Immature natural killer cell (primary cell): ENCODE measurements around the gene FRMD5. TPM values are rescaled to one million over a fixed set of nuclear protein-coding genes. Genes with fewer than 3 reads are reported as not detected.

Experiments
- DNase-seq, 3 donors: peaks; one replicate each; pipeline ENCODE4 v3.0.0; 2022; ENCODE audit warnings: mixed read lengths in 1 of 3
- H3K27ac Mint-ChIP-seq, 6 donors: one replicate each; pipeline ENCODE4 v1.8.0; 2020; ENCODE audit warnings: mixed read lengths in 6 of 6, mild to moderate bottlenecking in 5 of 6, inconsistent platforms in 4 of 6, moderate library complexity in 3 of 6
- H3K27me3 Mint-ChIP-seq, 3 donors: one replicate each; pipeline ENCODE4 v1.8.0; 2020 to 2021; ENCODE audit warnings: low read depth in 3 of 3, mild to moderate bottlenecking in 3 of 3, mixed read lengths in 3 of 3, moderate library complexity in 3 of 3, inconsistent platforms in 1 of 3
- H3K36me3 Mint-ChIP-seq, 3 donors: one replicate each; pipeline ENCODE4 v1.8.0; 2020; ENCODE audit warnings: mixed read lengths in 3 of 3, inconsistent platforms in 2 of 3, mild to moderate bottlenecking in 2 of 3
- H3K4me1 Mint-ChIP-seq, 2 donors: one replicate each; pipeline ENCODE4 v1.8.0; 2020; ENCODE audit warnings: inconsistent platforms in 2 of 2, mild to moderate bottlenecking in 2 of 2, mixed read lengths in 2 of 2, moderate library complexity in 1 of 2
- H3K4me3 Mint-ChIP-seq, 5 donors: one replicate each; pipeline ENCODE4 v1.8.0; 2020; ENCODE audit warnings: mild to moderate bottlenecking in 5 of 5, mixed read lengths in 5 of 5, inconsistent platforms in 3 of 5, moderate library complexity in 3 of 5
- H3K9me3 Mint-ChIP-seq, 6 donors: one replicate each; pipeline ENCODE4 v1.8.0; 2020; ENCODE audit warnings: mild to moderate bottlenecking in 6 of 6, mixed read lengths in 6 of 6, inconsistent platforms in 4 of 6, moderate library complexity in 3 of 6
- polyA plus RNA-seq, 3 donors: library from polyadenylated mRNA; unstranded; fragments of 300-500 nt; fragmentation: Illumina TruSeq; gene quantifications; one replicate each; pipeline ENCODE4 v1.2.3, GENCODE V29; 2021

Gene FRMD5
- polyA plus RNA-seq, 3 donors from 2014 or later: 0.08 to 0.75 (median 0.21) TPM

DNA sequence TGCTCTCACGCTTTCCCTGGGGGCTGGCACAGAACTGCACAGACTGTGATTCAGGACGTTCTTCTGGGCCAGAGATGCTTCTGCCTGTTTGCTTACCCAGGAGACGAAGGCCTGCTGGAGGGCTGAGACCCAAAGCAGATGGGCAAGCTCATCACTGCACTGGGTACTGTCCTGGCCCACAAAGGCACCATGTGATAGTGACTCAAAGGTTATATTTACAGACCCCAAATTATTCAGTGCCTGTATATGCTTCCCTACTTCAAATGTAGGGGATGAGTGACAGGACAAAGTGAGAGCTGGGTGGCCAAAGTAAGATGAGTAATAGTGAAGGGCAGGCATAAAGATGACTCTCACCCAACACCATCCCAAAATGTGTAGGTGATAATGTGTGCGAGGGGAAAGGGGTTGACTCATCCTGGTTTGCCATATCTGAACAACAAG is 240.9 kb downstream of the FRMD5 start:
- Mint-ChIP-seq H3K9me3 (no peaks in the 10 kb centered on the region), H3K4me1 (no peaks in the 10 kb centered on the region), H3K27me3 (peaks cover 1 to 9% (median 2%) of the 10 kb centered on the region in 3 donors), H3K36me3 (no peaks in the 10 kb centered on the region), H3K4me3 (no peak overlapping the region), H3K27ac (no peak overlapping the region)
- no peak for DNase-seq

DNA sequence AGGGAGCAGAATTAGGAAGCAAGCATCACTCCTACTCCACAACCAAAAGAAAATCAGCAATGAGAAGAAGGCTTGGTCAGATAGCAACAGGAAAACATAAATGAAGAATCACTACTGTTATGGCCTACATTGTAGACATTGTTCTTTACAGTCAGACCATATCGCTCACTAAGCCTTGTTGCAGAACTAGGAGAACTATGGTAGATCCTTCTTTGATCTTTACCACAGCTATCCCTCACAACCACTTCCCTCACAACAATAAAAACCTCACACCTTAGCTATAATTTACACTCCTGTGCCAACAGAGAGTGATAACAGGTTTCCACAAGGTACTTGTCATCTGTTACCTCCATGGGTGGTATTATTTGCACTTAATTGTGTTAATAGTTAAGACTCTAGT is 241.7 kb downstream of the FRMD5 start:
- Mint-ChIP-seq H3K9me3 (no peaks in the 10 kb centered on the region), H3K27me3 (peaks cover 1 to 9% (median 2%) of the 10 kb centered on the region in 3 donors), H3K36me3 (no peaks in the 10 kb centered on the region), H3K4me1 (no peaks in the 10 kb centered on the region), H3K4me3 (no peak overlapping the region), H3K27ac (no peak overlapping the region)
- DNase-seq: no peak

DNA sequence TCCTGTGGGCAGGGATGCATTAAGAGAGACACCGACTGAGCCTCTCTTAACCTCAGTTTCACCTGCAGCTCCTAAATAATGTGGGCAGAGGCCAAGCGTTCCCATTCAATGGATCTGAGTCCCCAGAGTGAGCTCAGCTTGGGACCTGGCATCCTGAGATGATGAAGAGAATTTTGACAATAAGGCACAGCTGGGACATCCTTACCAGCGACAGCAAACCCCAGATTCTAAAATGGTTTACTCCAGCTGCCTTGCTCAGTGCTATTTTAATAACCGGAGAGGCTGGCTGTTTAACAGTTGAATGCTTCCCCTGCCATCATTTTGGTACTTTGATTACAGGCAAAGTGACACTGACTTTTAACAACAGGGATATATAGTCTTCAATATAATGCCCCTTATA is 244.5 kb downstream of the FRMD5 start:
- Mint-ChIP-seq H3K4me1 (no peaks in the 10 kb centered on the region), H3K27ac (no peak overlapping the region), H3K4me3 (no peak overlapping the region), H3K27me3 (peaks cover 2 to 13% (median 3%) of the 10 kb centered on the region in 3 donors), H3K36me3 (no peaks in the 10 kb centered on the region), H3K9me3 (no peaks in the 10 kb centered on the region)
- DNase-seq: no peak

DNA sequence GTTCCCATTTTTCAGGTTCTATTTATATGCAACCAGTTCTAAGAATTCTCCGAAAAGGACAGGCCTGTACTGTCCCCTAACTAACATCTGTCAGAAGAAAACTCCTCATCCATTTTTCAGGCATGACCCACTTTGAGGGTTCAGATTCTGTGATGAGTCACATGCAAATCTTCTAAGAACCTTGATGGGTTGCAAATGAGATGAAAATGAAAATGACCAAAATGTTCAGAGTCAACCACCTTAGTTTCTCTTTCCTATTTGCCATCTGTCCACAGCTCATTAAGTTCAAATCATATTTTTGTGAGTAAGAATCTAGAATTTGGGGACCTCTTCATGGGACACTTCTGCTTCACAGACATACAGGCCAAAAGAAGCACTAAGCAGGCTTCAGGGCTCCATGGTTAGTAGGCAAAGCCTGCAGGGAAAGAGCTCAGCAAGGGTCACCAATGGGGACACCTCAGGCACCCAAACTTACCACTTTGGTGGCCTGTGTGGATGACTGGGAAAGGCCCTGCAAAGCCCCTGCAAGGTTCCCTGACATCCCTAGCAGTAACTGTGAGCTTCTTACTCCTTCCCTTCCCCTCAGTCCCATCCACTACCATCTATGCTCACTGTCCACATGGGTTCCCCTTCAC is 246.3 kb downstream of the FRMD5 start:
- peaks cover 2 to 15% (median 3%) of the 10 kb centered on the region in 3 donors for H3K27me3 Mint-ChIP-seq
- H3K36me3 Mint-ChIP-seq: no peaks in the 10 kb centered on the region
- no peak for DNase-seq
- no peaks in the 10 kb centered on the region for H3K9me3 Mint-ChIP-seq
- no peak overlapping the region for H3K27ac Mint-ChIP-seq
- H3K4me1 Mint-ChIP-seq: no peaks in the 10 kb centered on the region
- no peak overlapping the region for H3K4me3 Mint-ChIP-seq

DNA sequence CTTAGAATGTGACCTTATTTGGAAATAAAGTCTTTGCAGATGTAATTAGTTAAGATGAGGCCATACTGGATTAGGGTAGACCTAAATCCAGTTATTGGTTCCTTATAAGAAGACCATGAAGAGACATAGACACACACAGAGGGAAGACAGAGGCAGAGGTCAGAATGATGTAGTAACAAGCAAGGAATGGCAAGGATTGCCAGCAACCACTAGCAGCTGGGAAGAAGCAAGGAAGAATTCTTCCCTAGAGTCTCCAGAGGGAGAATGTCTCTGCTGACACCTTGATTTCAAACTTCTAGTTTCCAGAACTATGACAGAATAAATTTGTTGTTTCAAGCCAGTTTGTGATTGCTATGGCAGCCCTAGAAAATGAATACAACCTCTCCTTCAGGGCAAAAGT is 251.6 kb downstream of the FRMD5 start:
- no peak for DNase-seq
- no peaks in the 10 kb centered on the region for H3K4me1 Mint-ChIP-seq
- peaks cover 0 to 10% (median 2%) of the 10 kb centered on the region in 3 donors for H3K27me3 Mint-ChIP-seq
- H3K36me3 Mint-ChIP-seq: no peaks in the 10 kb centered on the region
- no peak overlapping the region for H3K27ac Mint-ChIP-seq
- no peak overlapping the region for H3K4me3 Mint-ChIP-seq
- peaks cover 0 to 1% (median 0%) of the 10 kb centered on the region in 6 donors for H3K9me3 Mint-ChIP-seq

GRCh38 chr15:43942194-43942593 is 252.9 kb downstream of the FRMD5 start:
- no peak for DNase-seq
- H3K9me3 Mint-ChIP-seq: peaks cover 0 to 1% (median 0%) of the 10 kb centered on the region in 6 donors
- no peak overlapping the region for H3K27ac Mint-ChIP-seq
- no peaks in the 10 kb centered on the region for H3K36me3 Mint-ChIP-seq
- H3K4me1 Mint-ChIP-seq: no peaks in the 10 kb centered on the region
- H3K27me3 Mint-ChIP-seq: peaks cover 2 to 10% (median 3%) of the 10 kb centered on the region in 3 donors
- no peak overlapping the region for H3K4me3 Mint-ChIP-seq

GRCh38 chr15:43941555-43941954 is 253.5 kb downstream of the FRMD5 start:
- no peak for DNase-seq
- H3K27ac Mint-ChIP-seq: no peak overlapping the region
- H3K36me3 Mint-ChIP-seq: no peaks in the 10 kb centered on the region
- peaks cover 2 to 11% (median 3%) of the 10 kb centered on the region in 3 donors for H3K27me3 Mint-ChIP-seq
- H3K9me3 Mint-ChIP-seq: peaks cover 0 to 1% (median 0%) of the 10 kb centered on the region in 6 donors
- no peaks in the 10 kb centered on the region for H3K4me1 Mint-ChIP-seq
- H3K4me3 Mint-ChIP-seq: no peak overlapping the region

DNA sequence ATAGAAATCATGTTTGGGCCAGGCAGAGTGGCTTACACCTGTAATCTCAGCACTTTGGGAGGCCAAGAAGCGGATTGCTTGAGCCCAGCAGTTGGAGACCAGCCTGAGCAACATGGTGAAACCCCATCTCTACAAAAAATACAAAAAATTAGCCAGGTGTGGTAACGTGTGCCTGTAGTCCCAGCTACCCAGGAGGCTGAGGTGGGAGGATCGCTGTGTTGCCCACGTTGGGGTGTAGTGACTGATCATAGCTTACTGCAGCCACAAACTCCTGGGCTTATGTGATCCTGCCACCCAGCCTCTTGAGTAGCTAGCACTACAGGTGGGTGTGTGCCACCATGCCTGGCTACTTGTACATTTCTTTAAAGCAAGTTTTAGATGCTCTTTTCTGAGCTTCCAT is 254.0 kb downstream of the FRMD5 start:
- DNase-seq: no peak
- no peak overlapping the region for H3K27ac Mint-ChIP-seq
- H3K27me3 Mint-ChIP-seq: peaks cover 2 to 8% (median 3%) of the 10 kb centered on the region in 3 donors
- H3K36me3 Mint-ChIP-seq: no peaks in the 10 kb centered on the region
- H3K4me3 Mint-ChIP-seq: no peak overlapping the region
- peaks cover 0 to 1% (median 0%) of the 10 kb centered on the region in 6 donors for H3K9me3 Mint-ChIP-seq
- H3K4me1 Mint-ChIP-seq: no peaks in the 10 kb centered on the region

DNA sequence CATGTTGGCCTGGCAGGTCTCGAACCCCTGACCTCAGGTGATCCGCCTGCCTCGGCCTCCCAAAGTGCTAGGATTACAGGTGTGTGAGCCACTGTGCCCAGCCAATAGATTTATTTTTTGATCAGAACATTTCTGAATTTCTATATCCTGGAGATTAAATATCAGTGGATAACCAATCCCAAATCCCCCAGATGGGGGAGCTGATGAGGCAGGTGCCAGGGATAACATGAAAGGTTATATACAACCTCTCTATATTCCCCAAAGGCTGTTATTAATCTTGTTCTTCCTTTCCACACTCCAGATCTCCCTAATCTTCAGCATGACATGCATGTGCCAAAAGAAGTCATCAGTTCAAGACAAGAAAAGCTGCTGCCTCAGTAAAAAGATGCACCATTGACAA is 256.0 kb downstream of the FRMD5 start:
- H3K27me3 Mint-ChIP-seq: peaks cover 3 to 9% (median 6%) of the 10 kb centered on the region in 3 donors
- no peak overlapping the region for H3K4me3 Mint-ChIP-seq
- DNase-seq: no peak
- no peaks in the 10 kb centered on the region for H3K4me1 Mint-ChIP-seq
- H3K9me3 Mint-ChIP-seq: peaks cover 0 to 1% (median 0%) of the 10 kb centered on the region in 6 donors
- no peaks in the 10 kb centered on the region for H3K36me3 Mint-ChIP-seq
- no peak overlapping the region for H3K27ac Mint-ChIP-seq

GRCh38 chr15:43934480-43934879 is 260.6 kb downstream of the FRMD5 start:
- Mint-ChIP-seq H3K4me3 (no peak overlapping the region), H3K9me3 (no peaks in the 10 kb centered on the region), H3K27ac (no peak overlapping the region), H3K4me1 (no peaks in the 10 kb centered on the region), H3K36me3 (no peaks in the 10 kb centered on the region), H3K27me3 (peaks cover 3 to 9% (median 6%) of the 10 kb centered on the region in 3 donors)
- DNase-seq: no peak

DNA sequence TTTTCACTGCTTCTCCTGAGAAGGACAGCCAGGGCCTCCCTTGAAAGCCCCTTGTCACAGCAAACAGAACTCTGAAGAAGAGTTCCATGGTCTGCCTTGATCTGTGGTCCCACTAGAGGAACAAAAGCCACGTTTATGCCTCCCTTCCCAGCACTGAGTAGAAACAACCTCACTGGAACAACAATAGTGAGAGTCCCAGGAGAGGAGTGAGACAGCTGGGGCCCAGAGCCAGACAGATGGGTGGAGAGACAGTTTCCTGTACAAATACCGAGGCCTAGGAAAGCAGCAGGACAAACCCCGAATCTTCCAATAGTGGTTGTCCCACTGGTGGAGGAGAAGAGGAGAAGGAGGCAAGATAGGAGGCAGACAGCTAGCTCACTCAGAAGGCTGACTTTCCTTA is 262.2 kb downstream of the FRMD5 start:
- H3K4me3 Mint-ChIP-seq: no peak overlapping the region
- no peak overlapping the region for H3K27ac Mint-ChIP-seq
- H3K36me3 Mint-ChIP-seq: no peaks in the 10 kb centered on the region
- no peak for DNase-seq
- no peaks in the 10 kb centered on the region for H3K9me3 Mint-ChIP-seq
- H3K27me3 Mint-ChIP-seq: peaks cover 2 to 7% (median 7%) of the 10 kb centered on the region in 3 donors
- no peaks in the 10 kb centered on the region for H3K4me1 Mint-ChIP-seq

DNA sequence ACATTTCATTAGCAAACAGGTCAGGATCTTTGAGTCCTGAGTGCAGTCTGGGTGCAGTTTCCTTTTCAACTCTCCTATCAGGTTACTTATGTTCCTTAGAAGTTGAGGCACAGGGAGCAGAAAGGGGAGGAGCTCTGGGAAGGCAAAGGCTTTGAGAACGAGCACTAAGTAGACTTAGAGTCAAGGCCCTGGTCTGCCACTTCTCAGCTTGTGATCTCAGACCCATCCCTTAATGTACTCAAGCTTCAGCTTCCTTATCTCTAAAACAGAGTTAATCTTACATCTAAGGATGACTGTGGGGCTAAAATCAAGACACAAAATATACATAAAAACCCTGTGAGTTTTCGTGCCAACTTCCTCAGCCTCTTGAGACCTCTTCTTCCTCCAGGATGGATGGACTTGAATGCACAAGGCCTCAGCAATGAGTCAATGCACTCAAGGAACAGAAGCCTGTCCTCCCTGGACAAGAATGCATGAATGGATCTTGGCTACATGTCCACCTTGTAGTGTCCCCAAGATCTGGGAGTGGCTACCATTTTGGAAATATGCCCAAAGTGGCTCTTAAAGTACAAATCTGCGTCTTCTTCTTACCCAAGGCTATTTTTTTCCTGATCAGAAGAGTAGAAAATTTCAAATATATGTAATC is 263.2 kb downstream of the FRMD5 start:
- Mint-ChIP-seq H3K9me3 (no peaks in the 10 kb centered on the region), H3K27ac (no peak overlapping the region), H3K27me3 (peaks cover 4 to 7% (median 6%) of the 10 kb centered on the region in 3 donors), H3K4me1 (no peaks in the 10 kb centered on the region), H3K4me3 (no peak overlapping the region), H3K36me3 (no peaks in the 10 kb centered on the region)
- no peak for DNase-seq

DNA sequence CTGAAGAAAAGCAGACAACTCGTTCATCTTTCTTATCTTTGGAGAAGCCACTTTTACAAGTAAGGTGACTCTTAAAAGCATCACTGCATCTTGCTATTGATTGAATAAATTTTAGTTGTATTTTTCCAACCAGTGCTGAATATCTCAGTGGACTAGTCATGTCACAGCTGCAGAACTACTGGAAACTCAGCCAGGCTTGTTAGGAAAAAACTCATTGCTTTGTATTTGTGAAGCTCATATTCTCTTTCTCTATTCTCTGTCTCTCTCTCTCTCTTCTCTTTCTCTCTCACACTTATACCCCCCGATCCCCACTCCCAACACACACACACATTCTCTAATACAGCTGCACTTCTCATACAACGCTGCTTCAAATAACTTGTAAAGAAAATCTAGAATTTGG is 264.0 kb downstream of the FRMD5 start:
- Mint-ChIP-seq H3K4me3 (no peak overlapping the region), H3K27ac (no peak overlapping the region)
- no peak for DNase-seq

DNA sequence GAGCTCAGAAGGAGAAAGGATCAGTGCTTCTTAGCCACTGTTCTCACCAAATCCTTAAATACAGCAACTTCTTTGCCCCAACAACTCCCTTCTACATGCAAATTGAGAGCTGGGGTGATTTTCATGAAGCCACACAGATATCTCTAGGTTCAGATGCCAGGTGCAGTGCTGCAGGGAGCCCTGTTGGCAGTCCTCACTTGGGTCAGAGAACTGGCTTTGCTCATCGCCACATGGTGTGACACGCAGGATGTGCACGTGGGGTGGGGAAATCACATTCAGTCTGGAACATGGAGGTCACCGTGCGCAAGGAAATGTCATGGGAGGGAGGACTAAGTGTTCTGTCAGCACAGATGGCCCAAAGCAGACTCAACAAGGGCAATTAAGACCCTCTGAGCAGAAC is 264.5 kb downstream of the FRMD5 start:
- Mint-ChIP-seq H3K27ac (no peak overlapping the region), H3K27me3 (peaks cover 4 to 7% (median 6%) of the 10 kb centered on the region in 3 donors), H3K36me3 (no peaks in the 10 kb centered on the region), H3K9me3 (no peaks in the 10 kb centered on the region), H3K4me3 (no peak overlapping the region), H3K4me1 (no peaks in the 10 kb centered on the region)
- no peak for DNase-seq

More for the DNA sequence above, 264.0 kb downstream of the FRMD5 start:
- Mint-ChIP-seq H3K9me3 (no peaks in the 10 kb centered on the region), H3K36me3 (no peaks in the 10 kb centered on the region), H3K27me3 (peaks cover 4 to 7% (median 6%) of the 10 kb centered on the region in 3 donors), H3K4me1 (no peaks in the 10 kb centered on the region)
